GM12891 (cell line): Measurements from ENCODE around the gene ZBTB43.

Experiments
- POLR2A ChIP-seq: IDR thresholded peaks from 2 replicates; pipeline ENCODE4 v1.6.1; 2011; ENCODE audit warnings: low read depth, low read length, control low read depth
- POLR2AphosphoS5 ChIP-seq: IDR thresholded peaks from 2 replicates; pipeline ENCODE4 v1.6.1; 2011; ENCODE audit warnings: low read depth, low read length, control low read depth
- POU2F2 ChIP-seq: IDR thresholded peaks from 2 replicates; pipeline ENCODE4 v1.6.1; 2011; ENCODE audit warnings: low read depth, mild to moderate bottlenecking, control low read depth, low read length, moderate library complexity
- SPI1 ChIP-seq: IDR thresholded peaks from 2 replicates; pipeline ENCODE4 v1.6.1; 2011; ENCODE audit warnings: low read depth, low read length, control low read depth

DNA sequence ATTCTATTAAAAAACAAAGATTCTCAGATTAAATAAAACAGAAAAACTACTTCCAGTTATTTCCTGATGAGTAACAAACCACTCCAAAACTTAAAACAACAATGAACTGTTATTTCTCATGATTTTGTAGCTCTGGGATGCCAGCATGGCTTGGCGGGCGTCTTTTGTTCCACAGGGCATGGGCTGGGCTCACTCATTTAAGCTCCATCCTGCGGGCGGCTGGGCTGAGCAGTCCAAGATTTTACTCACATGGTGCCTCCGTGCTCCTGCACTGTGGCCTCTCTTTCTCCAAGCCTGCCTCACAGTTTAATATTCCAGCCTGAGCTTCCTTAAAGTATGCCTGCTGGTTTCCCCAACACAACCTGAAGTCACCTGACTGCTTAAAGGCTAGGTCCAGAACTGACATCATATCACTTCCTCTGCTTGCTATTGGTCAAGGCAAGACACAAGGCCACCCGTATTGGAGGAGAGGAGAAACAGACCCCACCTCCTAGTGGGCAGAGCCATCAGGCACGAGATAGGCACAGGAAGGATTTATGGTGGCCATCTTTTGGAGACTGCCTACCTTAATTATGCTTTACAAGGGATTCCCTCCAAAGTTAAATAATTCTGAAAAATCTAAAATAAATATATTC lies 41.6 kb upstream of the ZBTB43 start:
- TF ChIP-seq POLR2A: no peak
- no peak for TF ChIP-seq POU2F2
- TF ChIP-seq POLR2AphosphoS5: no peak
- no peak for TF ChIP-seq SPI1
